NB4 (cell line): Measurements from ENCODE around the gene ZDHHC4.

Experiments used
- MYC ChIP-seq: IDR thresholded peaks from 2 replicates; pipeline ENCODE4 v1.6.1; 2011; ENCODE audit warnings: low read depth, low read length
- POLR2A ChIP-seq: IDR thresholded peaks from 2 replicates; pipeline ENCODE4 v1.6.1; 2011; ENCODE audit warnings: mild to moderate bottlenecking; ENCODE audit not compliant: insufficient read length; ENCODE audit errors: extremely low read depth
- TF ChIP-seq, protein P1 (sequence below): IDR thresholded peaks from one replicate; pipeline ENCODE4 v1.5.1; 2012; ENCODE audit warnings: low read depth, low read length
- TF ChIP-seq, protein P2 (sequence below): IDR thresholded peaks from 2 replicates; pipeline ENCODE4 v1.6.1; 2011; ENCODE audit warnings: low read depth, low read length

GRCh38 chr7:6618621-6619020 lies 41.4 kb downstream of the ZDHHC4 start:
- no peak for TF ChIP-seq POLR2A
- TF ChIP-seq, protein P1, sequence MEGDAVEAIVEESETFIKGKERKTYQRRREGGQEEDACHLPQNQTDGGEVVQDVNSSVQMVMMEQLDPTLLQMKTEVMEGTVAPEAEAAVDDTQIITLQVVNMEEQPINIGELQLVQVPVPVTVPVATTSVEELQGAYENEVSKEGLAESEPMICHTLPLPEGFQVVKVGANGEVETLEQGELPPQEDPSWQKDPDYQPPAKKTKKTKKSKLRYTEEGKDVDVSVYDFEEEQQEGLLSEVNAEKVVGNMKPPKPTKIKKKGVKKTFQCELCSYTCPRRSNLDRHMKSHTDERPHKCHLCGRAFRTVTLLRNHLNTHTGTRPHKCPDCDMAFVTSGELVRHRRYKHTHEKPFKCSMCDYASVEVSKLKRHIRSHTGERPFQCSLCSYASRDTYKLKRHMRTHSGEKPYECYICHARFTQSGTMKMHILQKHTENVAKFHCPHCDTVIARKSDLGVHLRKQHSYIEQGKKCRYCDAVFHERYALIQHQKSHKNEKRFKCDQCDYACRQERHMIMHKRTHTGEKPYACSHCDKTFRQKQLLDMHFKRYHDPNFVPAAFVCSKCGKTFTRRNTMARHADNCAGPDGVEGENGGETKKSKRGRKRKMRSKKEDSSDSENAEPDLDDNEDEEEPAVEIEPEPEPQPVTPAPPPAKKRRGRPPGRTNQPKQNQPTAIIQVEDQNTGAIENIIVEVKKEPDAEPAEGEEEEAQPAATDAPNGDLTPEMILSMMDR = no peak
- TF ChIP-seq, protein P2, sequence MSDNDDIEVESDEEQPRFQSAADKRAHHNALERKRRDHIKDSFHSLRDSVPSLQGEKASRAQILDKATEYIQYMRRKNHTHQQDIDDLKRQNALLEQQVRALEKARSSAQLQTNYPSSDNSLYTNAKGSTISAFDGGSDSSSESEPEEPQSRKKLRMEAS = no peak
- no peak for TF ChIP-seq MYC
